Upper lobe of left lung (tissue), 4 donors: Measurements from ENCODE around the gene THRA.

ENCODE experiments used
- CTCF ChIP-seq, 6 experiments: fragments of 450-650 bp in 4 of 6; fragments of 200-600 bp in 2 of 6; sonication (generic) in 2 of 6; IDR thresholded peaks; one replicate each; pipeline ENCODE4 v1.5.1; 2016 to 2019; ENCODE audit warnings: antibody characterized with exemption in 6 of 6
- EP300 ChIP-seq, 4 donors: sonication (generic); formaldehyde crosslinking; IDR thresholded peaks; one replicate each; pipeline ENCODE4 v1.5.1; 2017; ENCODE audit warnings: antibody characterized with exemption in 4 of 4, control low read depth in 2 of 4
- POLR2A ChIP-seq, 4 donors: fragments of 450-650 bp; IDR thresholded peaks; one replicate each; pipeline ENCODE4 v1.5.1; 2016 to 2017; ENCODE audit warnings: antibody characterized with exemption in 4 of 4, mild to moderate bottlenecking in 2 of 4

GRCh38 chr17:40041196-40041595, 21.6 kb upstream of the THRA start:
- TF ChIP-seq CTCF (IDR thresholded peaks at IDR 0.05) = no peak
- TF ChIP-seq POLR2A (IDR thresholded peaks at IDR 0.05) = no peak
- no peak for TF ChIP-seq EP300 (IDR thresholded peaks at IDR 0.05)
